Right cardiac atrium (tissue), 5 donors: ENCODE measurements around the gene DCLRE1B. TPM values are rescaled to one million over a fixed set of nuclear protein-coding genes. Genes with fewer than 3 reads are reported as not detected.
A peak's percentile ranks its signal among the peaks of the same experiment; 100 is the strongest.

Experiments used
- ATAC-seq, 2 donors: fragments of 200-7000 bp; cut with Tn5 transposase; one replicate each; pipeline versions ENCODE4 v1.8.0 to v1.9.1; 2020; ENCODE audit warnings: moderate library complexity in 2 of 2, mild to moderate bottlenecking in 1 of 2
- DNase-seq, 3 donors: peaks; one replicate each; pipeline ENCODE4 v3.0.0-alpha.2; 2020
- H3K27ac ChIP-seq: one replicate; pipeline ENCODE4 v1.5.1; 2013; ENCODE audit warnings: mild to moderate bottlenecking, low read length, control low read depth, moderate library complexity
- H3K27me3 ChIP-seq: one replicate; pipeline ENCODE4 v1.6.1; 2013; ENCODE audit not compliant: control insufficient read depth, insufficient read depth
- H3K4me1 ChIP-seq: one replicate; pipeline ENCODE4 v1.6.1; 2013; ENCODE audit warnings: low read length; ENCODE audit not compliant: control insufficient read depth, insufficient read depth
- H3K4me3 ChIP-seq: one replicate; pipeline ENCODE4 v1.5.1; 2013; ENCODE audit warnings: low read length, control low read depth
- H3K9me3 ChIP-seq: one replicate; pipeline ENCODE4 v1.6.1; 2013; ENCODE audit warnings: low read length; ENCODE audit not compliant: control insufficient read depth
- WGBS: extraction: QIAGEN DNeasy Blood & Tissue Kit; methylation state at CpG from one replicate; pipeline ENCODE4 v1.1.7; 2013; 5-methylcytosine and 5-hydroxymethylcytosine counted together
- intact Hi-C, 4 donors: fragments of 100-400 bp; cut with DNase I; formaldehyde crosslinking; loops; one replicate each; pipeline versions ENCODE4 v1.11.0 to v1.14.0; 2022 to 2023
- polyA plus RNA-seq: library from polyadenylated mRNA; stranded (reverse); fragments of 200-250 nt; gene quantifications from one replicate; pipeline ENCODE4 v1.2.3, GENCODE V29; 2013
- total RNA-seq, 4 donors: library from RNA; stranded (reverse); fragmentation: NEBNext Ultra II Directional; extraction: Animal tissue kit (Norgen Biotek cat#: 25700); gene quantifications; one replicate each; pipeline ENCODE4 v1.2.1, GENCODE V29; 2021
- donor health status: healthy with polysubstance abuse.
- donor health status: DM: no; HTN: yes; CAD: no.
- donor health status: DM: no; HTN: no; CAD: no.
- donor health status: DM: no; HTN: yes; CAD: no; lungs with severe emphysema.
- donor health status: DM: yes; HTN: yes; CAD: no.

Gene DCLRE1B
- total and polyA plus RNA-seq, 5 donors, result 0.97 to 3.4 (median 2.6) TPM

- DNase-seq (no peak), ATAC-seq (no peak)
- Histone ChIP-seq H3K4me3 (no peak overlapping the region), H3K4me1 (peaks cover under 1% of the 10 kb centered on the region), H3K27me3 (no peaks in the 10 kb centered on the region), H3K9me3 (no peaks in the 10 kb centered on the region), H3K27ac (no peak overlapping the region)
- intact Hi-C loops, result loop anchor here in 1 of 4 donors (5.0 kb wide), 1 partner anchor 712 kb away; the partner anchor contains the start of gene BCAS2
- 90% methylated on average over 3 of the region's 3 CpGs for WGBS
Observed at GRCh38 chr1:113870778-113871177, 34.3 kb upstream of the DCLRE1B start.

GRCh38 chr1:113871597-113872113 lies 33.5 kb upstream of the DCLRE1B start, which contains the start of gene PTPN22:
PTPN22 (minus strand) TSS chr1:113871712.
- 79% methylated on average over 4 of the region's 4 CpGs for WGBS
- H3K27me3 ChIP-seq, result no peaks in the 10 kb centered on the region
- ATAC-seq (peak; percentile 74 to 77), DNase-seq (peak; percentile 37 to 60 (median 53))
- intact Hi-C loops, result loop anchor here in 1 of 4 donors (5.0 kb wide), 1 partner anchor 711 kb away; the partner anchor contains the start of gene BCAS2
- H3K4me3 ChIP-seq, result no peak within 1 kb of the TSS
- peaks cover 1% of the 10 kb centered on the region for H3K4me1 ChIP-seq
- H3K9me3 ChIP-seq, result no peaks in the 10 kb centered on the region
- no peak within 1 kb of the TSS for H3K27ac ChIP-seq

- H3K4me1 ChIP-seq, result peaks cover 1% of the 10 kb centered on the region
- intact Hi-C loops, result loop anchor here in 1 of 4 donors (5.0 kb wide), 1 partner anchor 710 kb away; the partner anchor contains the start of gene BCAS2
- ATAC-seq, result peak; percentile 37 to 54
- H3K9me3 ChIP-seq, result no peaks in the 10 kb centered on the region
- no peaks in the 10 kb centered on the region for H3K27me3 ChIP-seq
- no peak overlapping the region for H3K27ac ChIP-seq
- H3K4me3 ChIP-seq, result no peak overlapping the region
- no peak for DNase-seq
Observed at GRCh38 chr1:113872219-113872935, 32.7 kb upstream of the DCLRE1B start.

GRCh38 chr1:113874012-113874879 lies 30.9 kb upstream of the DCLRE1B start:
- intact Hi-C loops, result loop anchor here in 1 of 4 donors (5.0 kb wide), 1 partner anchor 708 kb away; the partner anchor contains the start of gene BCAS2
- Histone ChIP-seq H3K27ac (no peak overlapping the region), H3K27me3 (no peaks in the 10 kb centered on the region), H3K4me3 (no peak overlapping the region), H3K4me1 (peaks cover 1% of the 10 kb centered on the region), H3K9me3 (no peaks in the 10 kb centered on the region)
- DNase-seq (no peak), ATAC-seq (no peak)
- WGBS, result 57% methylated on average over 1 of the region's 1 CpG

GRCh38 chr1:113875714-113876113 lies 29.4 kb upstream of the DCLRE1B start:
- ATAC-seq (no peak), DNase-seq (no peak)
- Histone ChIP-seq H3K27me3 (no peaks in the 10 kb centered on the region), H3K4me3 (no peak overlapping the region), H3K4me1 (peaks cover 1% of the 10 kb centered on the region), H3K9me3 (no peaks in the 10 kb centered on the region), H3K27ac (no peak overlapping the region)
- intact Hi-C loops, result no loop called here
- WGBS, result 77% methylated on average over 2 of the region's 2 CpGs

- WGBS, result 89% methylated on average over 5 of the region's 5 CpGs
- DNase-seq, result no peak
Observed at GRCh38 chr1:113876176-113876575, 28.9 kb upstream of the DCLRE1B start.

GRCh38 chr1:113879739-113880038 lies 25.4 kb upstream of the DCLRE1B start:
- WGBS, result 94% methylated on average over 4 of the region's 4 CpGs
- H3K4me1 ChIP-seq, result peaks cover 1% of the 10 kb centered on the region
- H3K27ac ChIP-seq, result no peak overlapping the region
- intact Hi-C loops, result no loop called here
- DNase-seq (no peak), ATAC-seq (no peak)
- H3K4me3 ChIP-seq, result no peak overlapping the region
- no peaks in the 10 kb centered on the region for H3K27me3 ChIP-seq
- H3K9me3 ChIP-seq, result no peaks in the 10 kb centered on the region

More at GRCh38 chr1:113876176-113876575, 28.9 kb upstream of the DCLRE1B start:
- Histone ChIP-seq H3K27ac (no peak overlapping the region), H3K4me3 (no peak overlapping the region), H3K27me3 (no peaks in the 10 kb centered on the region), H3K9me3 (no peaks in the 10 kb centered on the region), H3K4me1 (peaks cover 1% of the 10 kb centered on the region)
- intact Hi-C loops, result no loop called here
- ATAC-seq, result no peak

GRCh38 chr1:113881661-113882060 lies 23.5 kb upstream of the DCLRE1B start:
- no peak overlapping the region for H3K4me3 ChIP-seq
- H3K4me1 ChIP-seq, result no peaks in the 10 kb centered on the region
- H3K27me3 ChIP-seq, result no peaks in the 10 kb centered on the region
- 89% methylated on average over 2 of the region's 2 CpGs for WGBS
- H3K27ac ChIP-seq, result no peak overlapping the region
- DNase-seq (no peak), ATAC-seq (no peak)
- no peaks in the 10 kb centered on the region for H3K9me3 ChIP-seq
- intact Hi-C loops, result no loop called here

GRCh38 chr1:113886417-113887401 lies 18.4 kb upstream of the DCLRE1B start:
- no peaks in the 10 kb centered on the region for H3K27me3 ChIP-seq
- no peaks in the 10 kb centered on the region for H3K9me3 ChIP-seq
- intact Hi-C loops, result no loop called here
- no peak for ATAC-seq
- H3K4me1 ChIP-seq, result no peaks in the 10 kb centered on the region
- H3K4me3 ChIP-seq, result no peak overlapping the region
- DNase-seq, result no peak
- H3K27ac ChIP-seq, result no peak overlapping the region
- 86% methylated on average over 17 of the region's 17 CpGs for WGBS

GRCh38 chr1:113887402-113888175 lies 17.5 kb upstream of the DCLRE1B start, which contains the start of gene BCL2L15:
BCL2L15 (minus strand) TSS chr1:113887581; CDS start chr1:113887375, 206 bp downstream.
- ATAC-seq (no peak), DNase-seq (no peak)
- Histone ChIP-seq H3K4me1 (no peaks in the 10 kb centered on the region), H3K27me3 (no peaks in the 10 kb centered on the region), H3K27ac (no peak within 1 kb of the TSS), H3K4me3 (no peak within 1 kb of the TSS), H3K9me3 (no peaks in the 10 kb centered on the region)
- WGBS, result 79% methylated on average over 6 of the region's 6 CpGs
- intact Hi-C loops, result no loop called here
